Sigmoid colon (tissue), 7 donors: ENCODE data around the gene AADACL2. TPM values are rescaled to one million over a fixed set of nuclear protein-coding genes. Genes with fewer than 3 reads are reported as not detected.

ENCODE experiments used
- DNase-seq: peaks from one replicate; pipeline ENCODE4 v3.0.0-alpha.2; 2019
- H3K27ac ChIP-seq, 4 donors: fragments of 200-600 bp; sonication (generic); one replicate each; pipeline ENCODE4 v1.5.1; 2016 to 2019; ENCODE audit warnings: mild to moderate bottlenecking in 1 of 4
- H3K27me3 ChIP-seq, 3 donors: fragments of 200-600 bp; sonication (generic); one replicate each; pipeline ENCODE4 v1.5.1; 2019; ENCODE audit warnings: mild to moderate bottlenecking in 1 of 3
- H3K36me3 ChIP-seq, 4 donors: fragments of 200-600 bp; sonication (generic); one replicate each; pipeline ENCODE4 v1.5.1; 2016 to 2019
- H3K4me1 ChIP-seq, 4 donors: fragments of 200-600 bp; sonication (generic); one replicate each; pipeline ENCODE4 v1.5.1; 2017 to 2019
- H3K4me3 ChIP-seq, 4 donors: fragments of 200-600 bp; sonication (generic); one replicate each; pipeline ENCODE4 v1.5.1; 2017 to 2019; ENCODE audit warnings: mild to moderate bottlenecking in 2 of 4, moderate library complexity in 1 of 4
- H3K9me3 ChIP-seq, 4 donors: fragments of 200-600 bp in 3 of 4; sonication (generic) in 3 of 4; one replicate each; pipeline versions ENCODE4 v1.5.1 to v1.6.1; 2013 to 2019
- EP300 ChIP-seq, 4 donors: sonication (generic); formaldehyde crosslinking; IDR thresholded peaks; one replicate each; pipeline ENCODE4 v1.6.1; 2017; ENCODE audit warnings: antibody characterized with exemption in 4 of 4
- POLR2A ChIP-seq, 2 donors: fragments of 450-650 bp; IDR thresholded peaks; one replicate each; pipeline ENCODE4 v1.6.1; 2016; ENCODE audit warnings: antibody characterized with exemption in 2 of 2, mild to moderate bottlenecking in 2 of 2, moderate library complexity in 2 of 2
- POLR2AphosphoS5 ChIP-seq, 4 donors: sonication (generic); formaldehyde crosslinking; IDR thresholded peaks; one replicate each; pipeline ENCODE4 v1.6.1; 2017; ENCODE audit warnings: antibody characterized with exemption in 4 of 4
- WGBS, 2 donors: extraction: QIAGEN DNeasy Blood & Tissue Kit; methylation state at CpG; one replicate each; pipeline ENCODE4 v1.1.7; 2013; 5-methylcytosine and 5-hydroxymethylcytosine counted together
- intact Hi-C: fragments of 100-400 bp; cut with DNase I; formaldehyde crosslinking; loops from one replicate; pipeline ENCODE4 v1.15.1; 2023
- polyA plus RNA-seq, 3 donors: library from polyadenylated mRNA; stranded (reverse); fragments of 200-250 nt; gene quantifications; one replicate each; pipeline ENCODE4 v1.2.3, GENCODE V29; 2013
- total RNA-seq, 4 donors: library from RNA; depleted of rRNA; stranded (reverse); fragments of >200 nt; gene quantifications; one replicate each; pipeline ENCODE4 v1.1.0, GENCODE V29; 2016
- TF ChIP-seq, protein P1 (sequence below), 4 experiments: fragments of 450-650 bp in 3 of 4; fragments of 200-600 bp in 1 of 4; IDR thresholded peaks; one replicate each; pipeline ENCODE4 v1.5.1; 2016 to 2019; ENCODE audit warnings: antibody characterized with exemption in 4 of 4, mild to moderate bottlenecking in 3 of 4, moderate library complexity in 2 of 4
- donor health status: healthy with polysubstance abuse.
- donor health status: Bipolar disorder and iron deficiency.
- donor health status: healthy.

AADACL2 gene
- total and polyA plus RNA-seq, 7 donors = 0.03 TPM; not detected in 6

GRCh38 chr3:151709847-151710246, 23.9 kb upstream of the AADACL2 start:
- DNase-seq = no peak
- no peak overlapping the region for H3K4me3 ChIP-seq
- no peak overlapping the region for H3K27ac ChIP-seq
- no peaks in the 10 kb centered on the region for H3K27me3 ChIP-seq
- TF ChIP-seq POLR2A (IDR thresholded peaks at IDR 0.05) (no peak), POLR2AphosphoS5 (IDR thresholded peaks at IDR 0.05) (no peak), EP300 (IDR thresholded peaks at IDR 0.05) (no peak)
- TF ChIP-seq, protein P1, sequence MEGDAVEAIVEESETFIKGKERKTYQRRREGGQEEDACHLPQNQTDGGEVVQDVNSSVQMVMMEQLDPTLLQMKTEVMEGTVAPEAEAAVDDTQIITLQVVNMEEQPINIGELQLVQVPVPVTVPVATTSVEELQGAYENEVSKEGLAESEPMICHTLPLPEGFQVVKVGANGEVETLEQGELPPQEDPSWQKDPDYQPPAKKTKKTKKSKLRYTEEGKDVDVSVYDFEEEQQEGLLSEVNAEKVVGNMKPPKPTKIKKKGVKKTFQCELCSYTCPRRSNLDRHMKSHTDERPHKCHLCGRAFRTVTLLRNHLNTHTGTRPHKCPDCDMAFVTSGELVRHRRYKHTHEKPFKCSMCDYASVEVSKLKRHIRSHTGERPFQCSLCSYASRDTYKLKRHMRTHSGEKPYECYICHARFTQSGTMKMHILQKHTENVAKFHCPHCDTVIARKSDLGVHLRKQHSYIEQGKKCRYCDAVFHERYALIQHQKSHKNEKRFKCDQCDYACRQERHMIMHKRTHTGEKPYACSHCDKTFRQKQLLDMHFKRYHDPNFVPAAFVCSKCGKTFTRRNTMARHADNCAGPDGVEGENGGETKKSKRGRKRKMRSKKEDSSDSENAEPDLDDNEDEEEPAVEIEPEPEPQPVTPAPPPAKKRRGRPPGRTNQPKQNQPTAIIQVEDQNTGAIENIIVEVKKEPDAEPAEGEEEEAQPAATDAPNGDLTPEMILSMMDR (IDR thresholded peaks at IDR 0.05) = no peak
- 61 to 75% methylated on average over 1 of the region's 1 CpG for WGBS, 2 donors
- peaks cover 0 to 7% (median 2%) of the 10 kb centered on the region in 4 donors for H3K9me3 ChIP-seq
- no peaks in the 10 kb centered on the region for H3K4me1 ChIP-seq
- intact Hi-C loops = no loop called here
- no peaks in the 10 kb centered on the region for H3K36me3 ChIP-seq

GRCh38 chr3:151721294-151721693, 12.4 kb upstream of the AADACL2 start:
- no peak for DNase-seq
- H3K27me3 ChIP-seq = no peaks in the 10 kb centered on the region
- no peaks in the 10 kb centered on the region for H3K4me1 ChIP-seq
- intact Hi-C loops = no loop called here
- 90 to 95% methylated on average over 8 of the region's 8 CpGs for WGBS, 2 donors
- TF ChIP-seq POLR2AphosphoS5 (IDR thresholded peaks at IDR 0.05) = no peak
- TF ChIP-seq, protein P1 (IDR thresholded peaks at IDR 0.05) = no peak
- no peak for TF ChIP-seq POLR2A (IDR thresholded peaks at IDR 0.05)
- no peak for TF ChIP-seq EP300 (IDR thresholded peaks at IDR 0.05)
- H3K9me3 ChIP-seq = no peaks in the 10 kb centered on the region
- no peak overlapping the region for H3K4me3 ChIP-seq
- no peak overlapping the region for H3K27ac ChIP-seq
- no peaks in the 10 kb centered on the region for H3K36me3 ChIP-seq

GRCh38 chr3:151722856-151723255, 10.9 kb upstream of the AADACL2 start:
- TF ChIP-seq, protein P1 (IDR thresholded peaks at IDR 0.05) = no peak
- TF ChIP-seq POLR2AphosphoS5 (IDR thresholded peaks at IDR 0.05) = no peak
- no peak for TF ChIP-seq POLR2A (IDR thresholded peaks at IDR 0.05)
- TF ChIP-seq EP300 (IDR thresholded peaks at IDR 0.05) = no peak
- intact Hi-C loops = no loop called here
- WGBS, 2 donors = 87 to 88% methylated on average over 2 of the region's 2 CpGs
- no peak overlapping the region for H3K27ac ChIP-seq
- H3K36me3 ChIP-seq = no peaks in the 10 kb centered on the region
- no peak overlapping the region for H3K4me3 ChIP-seq
- no peaks in the 10 kb centered on the region for H3K9me3 ChIP-seq
- no peak for DNase-seq
- H3K27me3 ChIP-seq = no peaks in the 10 kb centered on the region
- no peaks in the 10 kb centered on the region for H3K4me1 ChIP-seq

DNA sequence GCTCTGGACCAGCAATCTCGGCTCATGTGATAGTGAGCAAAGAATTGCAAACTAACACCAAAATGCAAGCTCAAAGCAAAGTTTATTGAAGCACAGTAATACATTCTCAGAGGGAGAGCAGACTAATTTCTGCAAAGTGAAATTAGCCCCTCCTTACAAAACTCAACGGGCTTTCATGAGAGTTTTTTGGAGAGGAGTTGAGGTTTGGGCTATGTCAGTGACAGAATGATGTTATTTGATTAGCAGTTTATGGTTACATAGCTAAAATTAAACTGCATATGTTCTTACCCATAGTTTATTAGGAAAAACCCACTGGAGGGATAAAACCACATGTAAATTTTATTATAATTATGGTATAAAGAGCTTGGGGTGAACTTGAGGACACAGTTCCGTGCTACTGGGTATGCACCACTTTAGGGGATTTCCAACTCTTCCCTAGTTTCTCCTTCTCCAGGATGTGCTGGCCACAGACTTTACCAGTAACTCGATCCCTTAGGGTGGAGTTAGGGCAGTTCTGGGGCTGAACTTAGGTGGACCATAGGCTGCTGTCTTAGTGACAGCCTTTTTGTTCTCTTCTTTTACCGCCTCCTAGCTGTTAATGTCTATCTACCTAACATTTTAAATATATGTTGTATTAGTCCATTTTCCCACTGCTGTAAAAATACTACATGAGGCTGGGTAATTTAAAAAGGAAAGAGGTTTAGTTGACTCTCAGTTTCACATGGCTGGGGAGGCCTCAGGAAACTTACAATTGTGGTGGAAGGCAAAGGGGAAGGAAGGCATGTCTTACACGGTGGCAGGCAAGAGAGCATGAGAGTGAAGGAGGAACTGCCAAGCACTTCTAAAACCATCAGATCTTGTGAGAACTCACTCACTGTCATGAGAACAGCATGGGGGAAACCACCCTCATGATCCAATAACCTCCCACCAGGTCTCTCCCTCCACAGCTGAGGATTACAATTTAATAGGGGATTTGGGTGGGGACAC, 8.9 kb upstream of the AADACL2 start:
- H3K27me3 ChIP-seq = no peaks in the 10 kb centered on the region
- no peaks in the 10 kb centered on the region for H3K36me3 ChIP-seq
- TF ChIP-seq POLR2A (IDR thresholded peaks at IDR 0.05) = no peak
- no peak for TF ChIP-seq EP300 (IDR thresholded peaks at IDR 0.05)
- TF ChIP-seq POLR2AphosphoS5 (IDR thresholded peaks at IDR 0.05) = no peak
- TF ChIP-seq, protein P1 (IDR thresholded peaks at IDR 0.05) = no peak
- WGBS, 2 donors = 81 to 85% methylated on average over 6 of the region's 6 CpGs
- intact Hi-C loops = no loop called here
- H3K9me3 ChIP-seq = no peaks in the 10 kb centered on the region
- no peak overlapping the region for H3K4me3 ChIP-seq
- DNase-seq = no peak
- no peaks in the 10 kb centered on the region for H3K4me1 ChIP-seq
- H3K27ac ChIP-seq = no peak overlapping the region
